Loucy (cell line): Measurements from ENCODE around the gene TMIGD2.

Experiments
- H2AFZ ChIP-seq: fragments of 200-600 bp; sonication (generic); 2 replicates; pipeline ENCODE4 v1.6.0; 2016; ENCODE audit warnings: antibody characterized with exemption, mild to moderate bottlenecking, low read length, moderate library complexity
- H3F3A ChIP-seq: fragments of 200-600 bp; 2 replicates; pipeline ENCODE4 v1.6.0; 2016; ENCODE audit warnings: antibody characterized with exemption, low read depth, mild to moderate bottlenecking
- H3K27me3 ChIP-seq: fragments of 200-600 bp; sonication (generic); 2 replicates; pipeline ENCODE4 v1.6.1; 2014; ENCODE audit warnings: low read length, mild to moderate bottlenecking; ENCODE audit not compliant: insufficient read depth, poor library complexity, severe bottlenecking
- H3K36me3 ChIP-seq: fragments of 200-600 bp; sonication (generic); 2 replicates; pipeline ENCODE4 v1.6.1; 2016; ENCODE audit warnings: low read length; ENCODE audit not compliant: insufficient read depth
- H3K4me1 ChIP-seq: fragments of 200-600 bp; sonication (generic); 2 replicates; pipeline ENCODE4 v1.5.1; 2014; ENCODE audit warnings: low read length, mild to moderate bottlenecking; ENCODE audit not compliant: insufficient read depth, poor library complexity, severe bottlenecking
- H3K4me2 ChIP-seq: fragments of 200-600 bp; sonication (generic); 2 replicates; pipeline ENCODE4 v1.6.0; 2014; ENCODE audit warnings: antibody characterized with exemption, low read length, low read depth, mild to moderate bottlenecking; ENCODE audit not compliant: poor library complexity, severe bottlenecking
- H3K4me3 ChIP-seq: fragments of 200-600 bp; sonication (generic); 2 replicates; pipeline ENCODE4 v1.5.1; 2014; ENCODE audit warnings: low read length, mild to moderate bottlenecking, mixed read lengths; ENCODE audit not compliant: poor library complexity, severe bottlenecking
- H3K79me2 ChIP-seq: fragments of 200-600 bp; sonication (generic); 2 replicates; pipeline ENCODE4 v1.6.1; 2014; ENCODE audit warnings: low read length; ENCODE audit not compliant: insufficient read depth
- H3K9ac ChIP-seq: fragments of 200-600 bp; sonication (generic); 2 replicates; pipeline ENCODE4 v1.6.0; 2014; ENCODE audit warnings: mild to moderate bottlenecking, low read depth, low read length, moderate library complexity; ENCODE audit not compliant: poor library complexity, severe bottlenecking
- H3K9me2 ChIP-seq: fragments of 200-600 bp; sonication (generic); replicated peaks from 2 replicates; pipeline ENCODE4 v1.6.1; 2016; ENCODE audit warnings: low read depth, low read length, mixed read lengths
- H3K9me3 ChIP-seq: fragments of 200-600 bp; sonication (generic); 2 replicates; pipeline ENCODE4 v1.6.1; 2014; ENCODE audit warnings: mild to moderate bottlenecking, antibody characterized with exemption, low read length, low read depth; ENCODE audit not compliant: insufficient read depth
- H4K20me1 ChIP-seq: fragments of 200-600 bp; sonication (generic); 2 replicates; pipeline ENCODE4 v1.6.0; 2014; ENCODE audit warnings: antibody characterized with exemption, low read length, mild to moderate bottlenecking; ENCODE audit not compliant: insufficient read depth, poor library complexity, severe bottlenecking
- CTCF ChIP-seq: fragments of 200-600 bp; sonication (generic); conservative IDR thresholded peaks from 2 replicates; pipeline ENCODE4 v1.5.1; 2014; ENCODE audit warnings: mild to moderate bottlenecking, antibody characterized with exemption, low read length
- EZH2phosphoT487 ChIP-seq: fragments of 200-600 bp; IDR thresholded peaks from 2 replicates; pipeline ENCODE4 v1.6.1; 2018; ENCODE audit warnings: antibody characterized with exemption, mild to moderate bottlenecking, moderate library complexity, borderline replicate concordance

TMIGD2 gene

GRCh38 chr19:4294389-4294788, 7.8 kb downstream of the TMIGD2 start:
- Histone ChIP-seq H3K4me3 (no peak overlapping the region), H3K9me3 (no peaks in the 10 kb centered on the region), H3F3A (no peaks in the 10 kb centered on the region), H3K9ac (no peak overlapping the region), H3K4me1 (no peaks in the 10 kb centered on the region), H3K27me3 (no peaks in the 10 kb centered on the region), H2AFZ (no peak overlapping the region), H3K36me3 (no peaks in the 10 kb centered on the region), H3K79me2 (no peaks in the 10 kb centered on the region), H3K9me2 (no peaks in the 10 kb centered on the region), H4K20me1 (no peaks in the 10 kb centered on the region), H3K4me2 (no peak overlapping the region)
- no peak for TF ChIP-seq CTCF
- TF ChIP-seq EZH2phosphoT487: no peak

GRCh38 chr19:4292515-4292914, 9.7 kb downstream of the TMIGD2 start:
- no peak for TF ChIP-seq CTCF
- no peak for TF ChIP-seq EZH2phosphoT487
- Histone ChIP-seq H3F3A (no peaks in the 10 kb centered on the region), H2AFZ (no peak overlapping the region), H4K20me1 (no peaks in the 10 kb centered on the region), H3K36me3 (no peaks in the 10 kb centered on the region), H3K4me1 (no peaks in the 10 kb centered on the region), H3K79me2 (no peaks in the 10 kb centered on the region), H3K9me2 (no peaks in the 10 kb centered on the region), H3K9ac (no peak overlapping the region), H3K4me2 (no peak overlapping the region), H3K4me3 (no peak overlapping the region), H3K27me3 (no peaks in the 10 kb centered on the region), H3K9me3 (no peaks in the 10 kb centered on the region)

GRCh38 chr19:4291184-4291732, 10.9 kb downstream of the TMIGD2 start:
- Histone ChIP-seq H3K27me3 (no peaks in the 10 kb centered on the region), H3K4me2 (no peak overlapping the region), H3K79me2 (no peaks in the 10 kb centered on the region), H3K9me3 (no peaks in the 10 kb centered on the region), H3K9me2 (no peaks in the 10 kb centered on the region), H3F3A (no peaks in the 10 kb centered on the region), H3K36me3 (no peaks in the 10 kb centered on the region), H2AFZ (no peak overlapping the region), H3K9ac (no peak overlapping the region), H3K4me1 (no peaks in the 10 kb centered on the region), H4K20me1 (no peaks in the 10 kb centered on the region), H3K4me3 (no peak overlapping the region)
- TF ChIP-seq CTCF (no peak), EZH2phosphoT487 (no peak)
